ENCODE results near the gene AMTN.

AMTN gene

DNA sequence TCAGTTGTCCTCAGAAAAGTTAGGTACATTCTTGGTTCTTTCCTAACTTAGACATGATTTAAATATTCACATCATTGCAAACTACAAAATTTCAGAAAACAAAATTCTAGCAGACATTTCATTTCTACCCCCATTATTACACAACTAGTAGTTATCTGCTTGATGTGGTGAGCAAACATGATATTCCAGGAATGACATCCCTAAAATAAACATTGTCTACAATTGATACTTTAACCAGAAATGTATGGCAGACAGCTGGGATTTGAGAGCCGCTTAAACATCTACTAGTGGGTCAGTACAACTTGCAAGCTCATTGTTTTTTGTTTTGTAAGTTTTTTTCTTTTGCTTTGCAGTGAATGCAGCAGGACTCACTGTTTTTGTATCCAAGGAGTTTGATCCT is 41.6 kb downstream of the AMTN start:
- FAIRE-seq (no peak), DNase-seq (ENCODE audit: low spot score) (no peak)

DNA sequence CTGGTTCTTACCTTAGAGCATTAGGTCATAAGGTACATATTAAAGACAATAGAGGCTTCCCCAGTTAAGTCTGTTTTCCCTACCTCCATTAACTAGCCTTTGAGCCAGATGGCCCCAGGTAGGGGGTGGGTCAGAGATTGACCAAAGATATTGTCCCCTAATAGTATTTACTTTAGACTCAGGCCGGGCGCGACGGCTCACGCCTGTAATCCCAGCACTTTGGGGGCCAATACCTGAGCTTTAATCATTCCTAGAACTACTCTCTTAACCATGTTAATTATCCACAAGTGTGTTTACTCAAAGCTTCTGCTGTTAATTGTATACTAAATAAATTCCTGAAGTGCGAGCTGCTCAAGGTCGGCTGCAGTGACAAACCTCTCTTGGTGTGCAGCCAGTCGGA is 45.7 kb downstream of the AMTN start:
- no peak for FAIRE-seq

DNA sequence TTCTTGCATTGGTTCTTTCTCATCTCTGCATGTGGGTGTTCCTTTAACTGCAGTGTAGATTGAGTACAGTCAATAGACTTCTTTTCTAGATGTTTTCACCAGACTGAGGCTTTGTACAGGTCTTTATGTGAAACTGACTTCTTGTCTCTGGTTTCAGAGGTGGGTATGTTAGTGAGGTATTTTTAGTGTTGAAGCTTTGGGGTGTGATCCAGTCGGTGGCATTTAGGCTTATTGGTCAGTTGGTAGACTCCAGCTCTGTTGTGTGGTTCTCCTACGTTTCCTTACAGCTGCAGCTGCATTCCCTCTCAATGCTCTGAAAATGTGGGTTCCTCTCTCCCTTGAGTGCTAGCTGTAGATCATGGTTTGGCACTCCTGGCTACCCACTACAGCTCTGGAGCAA is 52.4 kb downstream of the AMTN start:
- DNase-seq (ENCODE audit: low spot score) (no peak), FAIRE-seq (no peak)

More for the DNA sequence above, 45.7 kb downstream of the AMTN start:
- no peak for DNase-seq (ENCODE audit: low spot score)

DNA sequence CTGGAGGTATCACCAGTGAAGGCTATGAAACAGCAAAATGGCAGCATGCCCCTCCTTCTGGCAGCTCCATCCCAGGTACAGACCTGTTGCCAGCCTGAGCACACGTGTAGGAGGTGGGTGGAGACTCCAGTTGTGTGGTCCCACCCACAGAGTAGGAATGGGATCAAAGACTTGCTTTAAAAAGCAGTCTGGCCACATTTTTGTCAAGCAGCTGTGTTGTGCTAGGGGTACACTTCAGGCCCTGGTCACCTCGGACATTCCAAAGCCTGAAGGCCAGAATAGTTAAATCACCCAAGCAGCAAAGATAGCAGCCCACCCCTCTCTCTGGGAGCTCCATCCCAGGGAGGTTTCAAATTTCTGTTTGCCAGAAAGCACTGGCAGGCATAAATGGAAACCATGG is 53.4 kb downstream of the AMTN start:
- DNase-seq (ENCODE audit: low spot score) (no peak), FAIRE-seq (no peak)

DNA sequence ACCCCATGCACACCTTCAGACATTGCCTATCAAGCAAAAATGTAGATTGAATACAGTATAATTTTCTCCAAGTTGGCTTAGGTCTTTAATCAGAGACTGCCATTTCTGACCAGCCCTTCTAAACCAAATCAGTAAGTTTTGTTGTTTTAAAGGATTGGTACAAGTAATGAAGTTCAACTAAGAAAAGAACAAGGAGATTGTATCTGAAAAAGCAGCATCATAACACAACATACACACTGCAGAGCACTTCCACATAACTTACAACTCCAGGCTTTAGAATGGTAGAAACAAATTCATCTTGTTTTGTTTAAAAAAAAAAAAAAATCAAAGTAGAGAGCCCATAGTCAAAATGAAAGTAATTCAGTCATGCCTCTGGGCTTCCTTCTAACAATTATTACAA is 57.6 kb downstream of the AMTN start:
- FAIRE-seq (no peak), DNase-seq (ENCODE audit: low spot score) (no peak)

DNA sequence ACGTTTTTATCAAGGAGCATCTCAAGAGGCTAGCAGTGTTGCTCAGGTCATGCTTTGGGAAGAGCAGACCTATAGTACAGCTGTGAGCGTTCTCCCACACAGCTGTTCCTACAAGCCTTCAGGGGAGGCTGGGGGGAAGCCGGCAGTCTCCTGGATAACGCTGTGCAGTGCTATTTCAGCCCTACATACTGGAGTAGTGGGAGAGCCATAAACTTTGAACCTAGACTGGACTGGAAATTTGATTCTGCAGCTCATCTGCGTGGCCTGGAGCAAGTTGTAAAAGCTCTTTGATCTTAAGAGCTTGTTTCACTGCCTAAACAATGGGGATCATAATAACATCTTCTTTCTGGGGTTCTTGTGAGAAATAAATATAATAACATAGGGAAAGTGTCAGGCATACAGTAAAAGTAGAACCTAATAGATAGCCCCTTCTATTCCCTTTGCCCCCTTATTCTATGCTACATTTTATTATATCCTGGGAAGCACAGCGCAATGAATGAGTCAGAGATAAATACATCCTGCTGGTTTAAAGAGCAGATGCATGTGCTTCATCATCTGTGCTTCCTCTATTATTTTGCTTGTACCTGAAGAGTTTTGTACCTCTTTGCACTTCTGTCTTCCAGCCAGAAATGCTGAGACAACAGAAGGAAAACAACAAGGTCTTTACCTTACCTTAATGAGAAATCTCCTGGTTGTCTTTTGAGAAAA is 59.0 kb downstream of the AMTN start:
- no peak for DNase-seq (ENCODE audit: low spot score)
- FAIRE-seq: no peak

DNA sequence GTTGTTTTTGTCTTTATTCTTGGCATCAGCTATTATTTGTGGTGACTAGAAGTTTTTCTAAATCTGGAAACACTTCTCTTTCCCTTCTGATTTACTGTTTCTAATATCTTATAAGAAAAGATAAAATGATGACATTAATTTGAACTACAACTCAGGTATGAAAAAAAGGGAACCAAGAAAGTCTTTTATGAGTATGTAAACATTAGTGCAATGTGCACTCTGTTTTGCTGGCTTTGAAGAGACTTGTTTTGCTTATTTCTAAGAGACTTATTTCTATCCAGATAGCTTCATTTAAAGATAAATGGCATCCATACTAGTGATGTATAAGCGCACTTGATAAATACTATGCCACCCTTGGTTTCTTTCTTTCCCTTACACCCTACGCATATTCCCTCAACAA is 63.6 kb downstream of the AMTN start:
- DNase-seq (ENCODE audit: low spot score): no peak
- FAIRE-seq: no peak

Measured in RCC 7860 (cell line).